ENCODE data around the gene CCDC40.

The CCDC40 gene

DNA sequence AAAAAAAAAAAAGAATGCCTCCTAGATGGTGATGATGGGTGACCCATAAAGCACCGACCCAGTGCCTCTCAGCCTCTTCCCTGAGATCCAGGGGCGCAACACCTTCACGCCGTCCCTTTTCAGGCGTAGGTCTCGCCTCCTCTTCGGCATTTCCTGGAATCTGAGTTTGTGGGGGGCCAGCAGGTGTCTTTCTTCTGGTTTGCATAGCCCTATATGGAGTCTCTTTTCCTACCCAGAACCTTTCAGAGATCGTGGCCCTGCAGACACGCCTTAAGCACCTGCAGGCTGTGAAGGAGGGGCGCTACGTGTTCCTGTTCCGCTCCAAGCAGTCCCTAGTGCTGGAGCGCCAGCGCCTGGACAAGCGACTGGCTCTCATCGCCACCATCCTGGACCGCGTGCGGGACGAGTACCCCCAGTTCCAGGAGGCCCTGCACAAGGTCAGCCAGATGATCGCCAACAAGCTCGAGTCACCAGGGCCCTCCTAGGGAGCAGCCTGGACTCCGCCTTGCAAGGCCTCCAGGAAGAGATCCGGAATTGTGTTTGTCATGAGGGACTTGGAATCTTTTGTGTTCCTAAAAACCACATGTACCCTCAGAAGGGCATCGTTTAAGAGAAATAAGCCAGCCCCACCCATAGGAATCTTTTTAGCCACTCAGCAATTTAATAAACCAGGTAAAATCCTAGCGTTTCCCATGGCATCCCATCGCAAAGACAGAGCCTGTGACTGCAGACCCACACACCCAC is 63.0 kb downstream of the CCDC40 start:
- no peak for DNase-seq (ENCODE audit: low read depth in 4 of 4, low spot score in 1 of 4)

DNA sequence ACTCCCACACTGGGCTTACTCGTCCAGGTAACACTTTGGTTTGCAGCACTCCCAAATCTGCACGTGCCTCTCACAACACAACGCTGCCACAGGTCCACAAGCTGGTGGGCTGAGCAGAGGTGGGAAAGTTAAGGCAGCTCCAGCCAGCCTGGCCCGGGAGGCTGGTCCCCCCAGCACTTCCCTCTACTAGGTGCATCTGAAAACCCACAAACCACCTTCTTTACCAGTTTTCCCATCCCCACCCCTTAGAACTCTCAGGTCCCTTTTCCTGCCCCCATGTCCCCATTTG is 63.5 kb downstream of the CCDC40 start:
- no peak for DNase-seq (ENCODE audit: low read depth in 4 of 4, low spot score in 1 of 4)

DNA sequence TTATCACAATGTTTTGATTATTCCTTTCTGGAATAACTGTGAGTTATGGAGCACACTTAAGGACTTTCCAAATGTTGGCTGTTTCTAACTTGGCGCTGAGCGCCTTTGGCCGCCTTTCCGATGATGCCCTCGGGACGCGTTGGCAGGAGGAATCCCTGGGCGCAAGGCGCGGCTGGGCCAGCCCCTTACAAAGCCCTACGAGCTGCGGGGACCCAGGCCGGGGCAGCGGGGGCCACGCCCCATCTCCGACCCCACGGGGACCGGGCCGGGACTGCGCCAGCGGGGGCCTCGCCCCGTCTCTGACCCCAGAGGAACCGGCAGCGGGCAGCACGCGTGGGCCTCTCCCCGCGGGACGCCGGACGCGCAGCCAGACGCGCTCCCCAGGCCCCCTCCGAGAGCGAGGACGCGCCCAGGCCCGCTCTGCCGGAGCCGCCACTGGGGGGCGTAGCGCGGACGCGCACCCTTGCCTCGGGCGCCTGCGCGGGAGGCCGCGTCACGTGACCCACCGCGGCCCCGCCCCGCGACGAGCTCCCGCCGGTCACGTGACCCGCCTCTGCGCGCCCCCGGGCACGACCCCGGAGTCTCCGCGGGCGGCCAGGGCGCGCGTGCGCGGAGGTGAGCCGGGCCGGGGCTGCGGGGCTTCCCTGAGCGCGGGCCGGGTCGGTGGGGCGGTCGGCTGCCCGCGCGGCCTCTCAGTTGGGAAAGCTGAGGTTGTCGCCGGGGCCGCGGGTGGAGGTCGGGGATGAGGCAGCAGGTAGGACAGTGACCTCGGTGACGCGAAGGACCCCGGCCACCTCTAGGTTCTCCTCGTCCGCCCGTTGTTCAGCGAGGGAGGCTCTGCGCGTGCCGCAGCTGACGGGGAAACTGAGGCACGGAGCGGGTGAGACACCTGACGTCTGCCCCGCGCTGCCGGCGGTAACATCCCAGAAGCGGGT is 64.8 kb downstream of the CCDC40 start, which contains the start of gene GAA:
GAA (plus strand) TSS at position 571 of the 935 bp plus-strand sequence. CDS start 3,006 bp downstream, outside the sequence.
- peak; percentile 74 to 81 (median 80) for DNase-seq (ENCODE audit: low read depth in 4 of 4, low spot score in 1 of 4)

DNA sequence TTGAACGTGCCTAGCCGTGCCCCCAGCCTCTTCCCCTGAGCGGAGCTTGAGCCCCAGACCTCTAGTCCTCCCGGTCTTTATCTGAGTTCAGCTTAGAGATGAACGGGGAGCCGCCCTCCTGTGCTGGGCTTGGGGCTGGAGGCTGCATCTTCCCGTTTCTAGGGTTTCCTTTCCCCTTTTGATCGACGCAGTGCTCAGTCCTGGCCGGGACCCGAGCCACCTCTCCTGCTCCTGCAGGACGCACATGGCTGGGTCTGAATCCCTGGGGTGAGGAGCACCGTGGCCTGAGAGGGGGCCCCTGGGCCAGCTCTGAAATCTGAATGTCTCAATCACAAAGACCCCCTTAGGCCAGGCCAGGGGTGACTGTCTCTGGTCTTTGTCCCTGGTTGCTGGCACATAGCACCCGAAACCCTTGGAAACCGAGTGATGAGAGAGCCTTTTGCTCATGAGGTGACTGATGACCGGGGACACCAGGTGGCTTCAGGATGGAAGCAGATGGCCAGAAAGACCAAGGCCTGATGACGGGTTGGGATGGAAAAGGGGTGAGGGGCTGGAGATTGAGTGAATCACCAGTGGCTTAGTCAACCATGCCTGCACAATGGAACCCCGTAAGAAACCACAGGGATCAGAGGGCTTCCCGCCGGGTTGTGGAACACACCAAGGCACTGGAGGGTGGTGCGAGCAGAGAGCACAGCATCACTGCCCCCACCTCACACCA is 65.7 kb downstream of the CCDC40 start:
- peak in 1 of 4 experiments; percentile 7 for DNase-seq (ENCODE audit: low read depth in 4 of 4, low spot score in 1 of 4)

DNA sequence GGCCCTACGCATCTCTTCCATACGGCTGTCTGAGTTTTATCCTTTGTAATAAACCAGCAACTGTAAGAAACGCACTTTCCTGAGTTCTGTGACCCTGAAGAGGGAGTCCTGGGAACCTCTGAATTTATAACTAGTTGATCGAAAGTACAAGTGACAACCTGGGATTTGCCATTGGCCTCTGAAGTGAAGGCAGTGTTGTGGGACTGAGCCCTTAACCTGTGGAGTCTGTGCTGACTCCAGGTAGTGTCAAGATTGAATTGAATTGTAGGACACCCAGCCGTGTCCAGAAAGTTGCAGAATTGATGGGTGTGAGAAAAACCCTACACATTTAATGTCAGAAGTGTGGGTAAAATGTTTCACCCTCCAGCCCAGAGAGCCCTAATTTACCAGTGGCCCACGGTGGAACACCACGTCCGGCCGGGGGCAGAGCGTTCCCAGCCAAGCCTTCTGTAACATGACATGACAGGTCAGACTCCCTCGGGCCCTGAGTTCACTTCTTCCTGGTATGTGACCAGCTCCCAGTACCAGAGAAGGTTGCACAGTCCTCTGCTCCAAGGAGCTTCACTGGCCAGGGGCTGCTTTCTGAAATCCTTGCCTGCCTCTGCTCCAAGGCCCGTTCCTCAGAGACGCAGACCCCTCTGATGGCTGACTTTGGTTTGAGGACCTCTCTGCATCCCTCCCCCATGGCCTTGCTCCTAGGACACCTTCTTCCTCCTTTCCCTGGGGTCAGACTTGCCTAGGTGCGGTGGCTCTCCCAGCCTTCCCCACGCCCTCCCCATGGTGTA is 66.4 kb downstream of the CCDC40 start:
- no peak for DNase-seq (ENCODE audit: low read depth in 4 of 4, low spot score in 1 of 4)

DNA sequence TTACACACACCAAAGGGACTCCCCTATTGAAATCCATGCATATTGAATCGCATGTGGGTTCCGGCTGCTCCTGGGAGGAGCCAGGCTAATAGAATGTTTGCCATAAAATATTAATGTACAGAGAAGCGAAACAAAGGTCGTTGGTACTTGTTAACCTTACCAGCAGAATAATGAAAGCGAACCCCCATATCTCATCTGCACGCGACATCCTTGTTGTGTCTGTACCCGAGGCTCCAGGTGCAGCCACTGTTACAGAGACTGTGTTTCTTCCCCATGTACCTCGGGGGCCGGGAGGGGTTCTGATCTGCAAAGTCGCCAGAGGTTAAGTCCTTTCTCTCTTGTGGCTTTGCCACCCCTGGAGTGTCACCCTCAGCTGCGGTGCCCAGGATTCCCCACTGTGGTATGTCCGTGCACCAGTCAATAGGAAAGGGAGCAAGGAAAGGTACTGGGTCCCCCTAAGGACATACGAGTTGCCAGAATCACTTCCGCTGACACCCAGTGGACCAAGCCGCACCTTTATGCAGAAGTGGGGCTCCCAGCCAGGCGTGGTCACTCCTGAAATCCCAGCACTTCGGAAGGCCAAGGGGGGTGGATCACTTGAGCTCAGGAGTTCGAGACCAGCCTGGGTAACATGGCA is 67.1 kb downstream of the CCDC40 start:
- DNase-seq (ENCODE audit: low read depth in 4 of 4, low spot score in 1 of 4) = no peak

DNA sequence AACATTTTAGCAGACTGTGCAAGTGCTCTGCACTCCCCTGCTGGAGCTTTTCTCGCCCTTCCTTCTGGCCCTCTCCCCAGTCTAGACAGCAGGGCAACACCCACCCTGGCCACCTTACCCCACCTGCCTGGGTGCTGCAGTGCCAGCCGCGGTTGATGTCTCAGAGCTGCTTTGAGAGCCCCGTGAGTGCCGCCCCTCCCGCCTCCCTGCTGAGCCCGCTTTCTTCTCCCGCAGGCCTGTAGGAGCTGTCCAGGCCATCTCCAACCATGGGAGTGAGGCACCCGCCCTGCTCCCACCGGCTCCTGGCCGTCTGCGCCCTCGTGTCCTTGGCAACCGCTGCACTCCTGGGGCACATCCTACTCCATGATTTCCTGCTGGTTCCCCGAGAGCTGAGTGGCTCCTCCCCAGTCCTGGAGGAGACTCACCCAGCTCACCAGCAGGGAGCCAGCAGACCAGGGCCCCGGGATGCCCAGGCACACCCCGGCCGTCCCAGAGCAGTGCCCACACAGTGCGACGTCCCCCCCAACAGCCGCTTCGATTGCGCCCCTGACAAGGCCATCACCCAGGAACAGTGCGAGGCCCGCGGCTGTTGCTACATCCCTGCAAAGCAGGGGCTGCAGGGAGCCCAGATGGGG is 68.0 kb downstream of the CCDC40 start:
- DNase-seq (ENCODE audit: low read depth in 4 of 4, low spot score in 1 of 4) = no peak

DNA sequence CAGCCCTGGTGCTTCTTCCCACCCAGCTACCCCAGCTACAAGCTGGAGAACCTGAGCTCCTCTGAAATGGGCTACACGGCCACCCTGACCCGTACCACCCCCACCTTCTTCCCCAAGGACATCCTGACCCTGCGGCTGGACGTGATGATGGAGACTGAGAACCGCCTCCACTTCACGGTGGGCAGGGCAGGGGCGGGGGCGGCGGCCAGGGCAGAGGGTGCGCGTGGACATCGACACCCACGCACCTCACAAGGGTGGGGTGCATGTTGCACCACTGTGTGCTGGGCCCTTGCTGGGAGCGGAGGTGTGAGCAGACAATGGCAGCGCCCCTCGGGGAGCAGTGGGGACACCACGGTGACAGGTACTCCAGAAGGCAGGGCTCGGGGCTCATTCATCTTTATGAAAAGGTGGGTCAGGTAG is 68.5 kb downstream of the CCDC40 start:
- no peak for DNase-seq (ENCODE audit: low read depth in 4 of 4, low spot score in 1 of 4)

DNA sequence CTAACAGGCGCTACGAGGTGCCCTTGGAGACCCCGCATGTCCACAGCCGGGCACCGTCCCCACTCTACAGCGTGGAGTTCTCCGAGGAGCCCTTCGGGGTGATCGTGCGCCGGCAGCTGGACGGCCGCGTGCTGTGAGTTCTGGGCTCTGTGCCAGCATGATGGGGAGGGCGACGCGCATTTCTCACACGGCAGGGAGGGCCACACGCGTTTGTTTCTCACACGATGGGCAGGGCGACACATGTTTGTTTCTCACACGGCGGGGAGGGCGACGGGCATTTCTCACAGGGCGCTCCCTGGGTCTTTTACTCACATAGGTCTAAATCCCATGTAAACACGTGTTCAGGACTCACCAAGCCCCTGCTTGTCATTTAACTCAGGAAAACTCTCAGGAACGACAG is 69.3 kb downstream of the CCDC40 start:
- DNase-seq (ENCODE audit: low read depth in 4 of 4, low spot score in 1 of 4) = no peak

DNA sequence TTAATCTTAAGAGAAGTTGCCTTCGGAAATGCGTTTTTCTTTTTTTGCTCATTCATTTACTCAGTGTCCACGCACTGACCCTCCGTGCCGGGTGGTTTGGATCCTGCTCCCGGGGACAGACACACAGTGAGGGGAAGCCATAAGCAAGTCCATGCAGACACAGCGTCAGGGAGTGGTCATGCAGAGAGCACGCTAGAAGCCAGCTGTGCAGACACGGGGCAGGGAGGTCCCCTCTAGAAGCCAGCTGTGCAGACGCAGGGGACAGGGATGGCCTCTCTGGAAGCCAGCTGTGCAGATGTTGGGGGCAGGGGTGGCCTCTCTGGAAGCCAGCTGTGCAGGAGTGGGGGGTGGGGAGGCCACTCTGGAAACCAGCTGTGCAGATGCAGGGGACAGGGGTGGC is 69.7 kb downstream of the CCDC40 start:
- DNase-seq (ENCODE audit: low read depth in 4 of 4, low spot score in 1 of 4) = no peak

DNA sequence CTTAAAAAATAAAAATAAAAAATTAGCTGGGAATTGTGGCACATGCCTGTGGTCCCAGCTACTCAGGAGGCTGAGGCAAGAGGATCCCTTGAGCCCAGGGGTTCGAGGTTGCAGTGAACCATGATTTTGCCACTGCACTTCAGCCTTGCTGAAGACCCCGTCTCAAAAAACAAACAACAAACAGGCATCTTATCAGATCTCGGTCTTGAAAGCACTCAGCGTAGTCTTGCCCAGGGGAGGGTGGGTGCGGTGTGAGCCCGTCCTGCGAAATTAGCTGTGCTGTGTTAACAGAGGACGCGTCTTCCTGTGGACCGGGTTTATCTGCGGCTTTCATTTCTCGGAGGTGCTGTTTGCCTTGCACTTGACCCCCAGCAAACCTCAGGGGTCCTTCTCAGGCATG is 70.3 kb downstream of the CCDC40 start:
- DNase-seq (ENCODE audit: low read depth in 4 of 4, low spot score in 1 of 4) = no peak

DNA sequence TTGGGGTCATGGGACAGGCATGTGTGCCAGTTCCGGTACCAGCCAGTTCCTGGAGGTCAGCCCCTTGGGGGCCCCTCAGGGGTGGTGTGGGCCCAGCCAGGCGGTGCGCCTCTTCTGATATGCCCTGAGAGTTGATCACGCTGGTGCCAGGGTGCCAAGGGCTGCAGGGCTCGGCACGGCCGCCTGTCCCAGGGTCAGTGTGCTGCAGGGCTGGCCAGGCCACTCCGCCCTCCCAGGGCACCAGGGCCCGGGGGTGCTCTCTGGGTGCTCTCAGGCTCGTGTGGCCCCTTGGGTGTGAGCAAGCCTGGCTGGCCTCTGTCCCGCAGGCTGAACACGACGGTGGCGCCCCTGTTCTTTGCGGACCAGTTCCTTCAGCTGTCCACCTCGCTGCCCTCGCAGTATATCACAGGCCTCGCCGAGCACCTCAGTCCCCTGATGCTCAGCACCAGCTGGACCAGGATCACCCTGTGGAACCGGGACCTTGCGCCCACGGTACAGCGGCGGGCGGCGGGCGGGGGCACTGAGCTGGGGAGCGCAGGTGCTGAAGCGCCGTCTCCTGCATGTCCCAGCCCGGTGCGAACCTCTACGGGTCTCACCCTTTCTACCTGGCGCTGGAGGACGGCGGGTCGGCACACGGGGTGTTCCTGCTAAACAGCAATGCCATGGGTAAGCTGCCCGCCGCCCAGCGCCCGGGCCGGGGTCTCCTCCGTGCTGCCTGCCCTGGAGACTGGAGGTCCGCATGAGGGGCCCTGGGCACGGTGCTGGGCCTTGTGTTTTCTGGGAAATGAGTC is 71.0 kb downstream of the CCDC40 start:
- no peak for DNase-seq (ENCODE audit: low read depth in 4 of 4, low spot score in 1 of 4)

DNA sequence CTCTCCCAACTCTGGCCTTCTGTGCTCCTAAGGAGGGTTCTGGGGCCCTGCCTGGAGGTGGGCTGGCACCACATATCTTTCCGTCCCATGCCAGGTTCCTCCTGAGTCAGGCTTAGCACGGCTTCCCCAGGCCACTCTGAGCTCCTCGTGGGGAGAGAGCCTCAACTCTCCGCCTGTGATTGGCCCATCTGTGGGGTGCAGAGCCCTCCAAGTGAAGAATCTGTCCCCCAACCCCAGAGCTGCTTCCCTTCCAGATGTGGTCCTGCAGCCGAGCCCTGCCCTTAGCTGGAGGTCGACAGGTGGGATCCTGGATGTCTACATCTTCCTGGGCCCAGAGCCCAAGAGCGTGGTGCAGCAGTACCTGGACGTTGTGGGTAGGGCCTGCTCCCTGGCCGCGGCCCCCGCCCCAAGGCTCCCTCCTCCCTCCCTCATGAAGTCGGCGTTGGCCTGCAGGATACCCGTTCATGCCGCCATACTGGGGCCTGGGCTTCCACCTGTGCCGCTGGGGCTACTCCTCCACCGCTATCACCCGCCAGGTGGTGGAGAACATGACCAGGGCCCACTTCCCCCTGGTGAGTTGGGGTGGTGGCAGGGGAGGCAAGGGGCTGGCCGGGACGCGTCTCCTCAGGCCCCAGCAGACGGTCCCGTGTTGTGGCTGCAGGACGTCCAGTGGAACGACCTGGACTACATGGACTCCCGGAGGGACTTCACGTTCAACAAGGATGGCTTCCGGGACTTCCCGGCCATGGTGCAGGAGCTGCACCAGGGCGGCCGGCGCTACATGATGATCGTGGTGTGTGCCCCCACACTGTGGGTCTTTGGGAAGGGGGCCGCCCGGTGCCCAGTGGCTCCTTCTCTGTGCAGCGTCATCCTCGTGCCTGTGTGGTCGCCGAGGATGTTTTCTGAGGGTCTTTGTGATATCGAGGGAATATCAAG is 71.9 kb downstream of the CCDC40 start:
- DNase-seq (ENCODE audit: low read depth in 4 of 4, low spot score in 1 of 4) = no peak

DNA sequence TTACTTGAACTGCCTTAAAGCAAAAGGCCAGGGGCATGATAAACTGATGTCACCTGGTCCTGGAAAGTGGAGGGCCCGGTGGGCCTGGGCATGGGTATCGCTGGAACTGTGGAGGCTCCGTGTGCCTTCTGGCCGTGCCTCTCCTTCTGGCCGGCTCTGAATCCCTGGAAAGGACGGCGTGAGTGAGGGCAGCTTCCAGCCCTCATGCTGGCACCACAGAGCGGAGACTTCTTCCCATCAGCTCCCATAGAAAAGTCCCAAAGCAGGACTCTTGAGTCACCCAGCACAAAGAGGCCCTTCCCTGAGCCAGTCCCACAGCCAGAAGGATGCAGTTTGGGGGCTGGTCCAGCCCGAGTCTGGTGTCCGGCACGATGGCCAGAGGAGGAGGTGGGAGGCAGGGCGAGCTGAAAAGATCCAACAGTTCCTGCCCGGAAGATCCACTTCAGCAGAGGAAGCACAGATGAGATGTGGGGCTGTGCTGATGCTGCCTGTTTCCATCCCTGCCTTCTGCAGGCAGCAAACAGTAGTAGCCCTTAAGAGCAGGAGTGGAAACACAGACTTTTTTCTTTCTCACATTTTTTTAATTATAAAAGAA is 72.7 kb downstream of the CCDC40 start:
- DNase-seq (ENCODE audit: low read depth in 4 of 4, low spot score in 1 of 4) = no peak

DNA sequence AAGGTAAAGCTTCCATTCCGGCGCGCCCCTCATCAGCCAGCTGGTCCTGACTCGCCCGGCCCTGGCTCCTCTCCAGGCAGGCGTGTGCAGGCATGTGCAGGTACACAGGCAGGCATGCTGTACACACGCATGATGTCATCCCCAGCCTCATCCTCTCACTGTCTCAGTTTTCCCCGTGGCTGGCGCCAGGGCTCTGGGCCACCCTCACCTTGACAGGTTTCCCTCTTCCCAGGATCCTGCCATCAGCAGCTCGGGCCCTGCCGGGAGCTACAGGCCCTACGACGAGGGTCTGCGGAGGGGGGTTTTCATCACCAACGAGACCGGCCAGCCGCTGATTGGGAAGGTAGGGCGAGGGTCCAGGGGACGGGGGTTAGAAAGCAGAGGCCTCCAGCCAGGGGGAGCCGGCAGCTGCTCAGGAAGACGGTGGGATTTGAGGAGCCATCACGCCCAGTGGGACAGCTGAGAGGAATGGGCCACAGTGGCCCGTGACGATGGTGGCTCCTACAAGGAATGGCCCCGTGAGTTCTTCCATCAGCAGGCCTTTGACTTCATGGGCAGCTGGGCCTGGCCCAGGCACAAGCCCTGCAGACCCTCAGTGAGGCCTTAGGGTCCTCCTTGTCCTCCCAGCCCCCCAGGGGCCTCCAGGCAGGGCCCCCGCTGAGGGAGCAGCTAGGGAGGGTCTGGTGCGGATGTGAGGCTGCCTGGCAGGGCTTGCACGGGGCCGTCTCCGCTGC is 73.4 kb downstream of the CCDC40 start:
- no peak for DNase-seq (ENCODE audit: low read depth in 4 of 4, low spot score in 1 of 4)

DNA sequence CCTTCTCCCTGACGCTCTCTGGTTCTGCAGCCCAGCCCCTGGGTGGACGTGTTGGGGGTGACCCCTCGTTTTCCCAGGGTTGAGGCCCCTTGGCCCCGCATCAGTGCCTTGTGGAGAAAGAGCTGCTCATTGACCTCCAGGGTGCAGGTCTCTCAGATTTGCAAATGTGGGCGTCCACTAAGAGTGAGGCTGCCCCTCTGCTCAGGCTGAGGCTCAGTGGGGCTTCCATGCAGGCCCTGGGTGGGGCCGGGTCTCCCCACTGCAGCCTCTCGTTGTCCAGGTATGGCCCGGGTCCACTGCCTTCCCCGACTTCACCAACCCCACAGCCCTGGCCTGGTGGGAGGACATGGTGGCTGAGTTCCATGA is 74.0 kb downstream of the CCDC40 start:
- no peak for DNase-seq (ENCODE audit: low read depth in 4 of 4, low spot score in 1 of 4)

Measured in stimulated activated CD4-positive, alpha-beta T cell treated with anti-CD3 and anti-CD28 coated beads, Interleukin-1b, Interleukin-23, amount 100 ng/mL, for 24 hours (primary cell).